Osteoblast (primary cell): ENCODE measurements around the gene GNB5. TPM values are rescaled to one million over a fixed set of nuclear protein-coding genes. Genes with fewer than 3 reads are reported as not detected.

Source experiments
- DNase-seq: peaks from one replicate; pipeline ENCODE4 v3.0.0; 2011; ENCODE audit warnings: low spot score, mixed read lengths; ENCODE audit not compliant: insufficient read length; ENCODE audit errors: missing footprints
- H2AFZ ChIP-seq: 2 replicates; pipeline ENCODE4 v1.6.0; 2011; ENCODE audit warnings: mild to moderate bottlenecking, low read length
- H3K27ac ChIP-seq: 2 replicates; pipeline ENCODE4 v1.5.1; 2011; ENCODE audit warnings: mild to moderate bottlenecking, low read depth, low read length, moderate library complexity
- H3K27me3 ChIP-seq: 2 replicates; pipeline ENCODE4 v1.6.0; 2012; ENCODE audit warnings: mild to moderate bottlenecking, control low read depth, inconsistent platforms, low read length, moderate library complexity; ENCODE audit not compliant: insufficient read depth
- H3K36me3 ChIP-seq: 2 replicates; pipeline ENCODE4 v1.5.1; 2011; ENCODE audit warnings: mild to moderate bottlenecking, low read length, control low read depth, moderate library complexity; ENCODE audit not compliant: insufficient read depth
- H3K4me1 ChIP-seq: 2 replicates; pipeline ENCODE4 v1.5.1; 2011; ENCODE audit warnings: mild to moderate bottlenecking, low read length, control low read depth, moderate library complexity; ENCODE audit not compliant: insufficient read depth
- H3K4me2 ChIP-seq: 2 replicates; pipeline ENCODE4 v1.6.0; 2011; ENCODE audit warnings: mild to moderate bottlenecking, low read length; ENCODE audit not compliant: insufficient read depth
- H3K4me3 ChIP-seq: fragments of 200-600 bp; sonication (generic); 3 replicates; pipeline ENCODE4 v1.5.1; 2012; ENCODE audit warnings: mild to moderate bottlenecking, low read length, inconsistent platforms; ENCODE audit not compliant: insufficient read depth
- H3K79me2 ChIP-seq: 2 replicates; pipeline ENCODE4 v1.6.0; 2012; ENCODE audit warnings: mild to moderate bottlenecking, low read length, control low read depth, inconsistent platforms; ENCODE audit not compliant: insufficient read depth
- H3K9me3 ChIP-seq: 2 replicates; pipeline ENCODE4 v1.5.1; 2011; ENCODE audit warnings: low read depth, low read length, control low read depth
- H4K20me1 ChIP-seq: 2 replicates; pipeline ENCODE4 v1.6.0; 2012; ENCODE audit warnings: mild to moderate bottlenecking, low read length, control low read depth; ENCODE audit not compliant: insufficient read depth
- total RNA-seq: library from RNA; depleted of rRNA; stranded (reverse); fragments of >200 nt; gene quantifications from 2 replicates; pipeline ENCODE4 v1.2.3, GENCODE V29; 2012
- TF ChIP-seq, protein P1 (sequence below): IDR thresholded peaks from 2 replicates; pipeline ENCODE4 v1.5.1; 2011; ENCODE audit warnings: mild to moderate bottlenecking, low read depth, low read length, moderate library complexity; ENCODE audit errors: extremely low read depth

Gene GNB5
- total RNA-seq, 1 donor: 26.4 TPM

DNA sequence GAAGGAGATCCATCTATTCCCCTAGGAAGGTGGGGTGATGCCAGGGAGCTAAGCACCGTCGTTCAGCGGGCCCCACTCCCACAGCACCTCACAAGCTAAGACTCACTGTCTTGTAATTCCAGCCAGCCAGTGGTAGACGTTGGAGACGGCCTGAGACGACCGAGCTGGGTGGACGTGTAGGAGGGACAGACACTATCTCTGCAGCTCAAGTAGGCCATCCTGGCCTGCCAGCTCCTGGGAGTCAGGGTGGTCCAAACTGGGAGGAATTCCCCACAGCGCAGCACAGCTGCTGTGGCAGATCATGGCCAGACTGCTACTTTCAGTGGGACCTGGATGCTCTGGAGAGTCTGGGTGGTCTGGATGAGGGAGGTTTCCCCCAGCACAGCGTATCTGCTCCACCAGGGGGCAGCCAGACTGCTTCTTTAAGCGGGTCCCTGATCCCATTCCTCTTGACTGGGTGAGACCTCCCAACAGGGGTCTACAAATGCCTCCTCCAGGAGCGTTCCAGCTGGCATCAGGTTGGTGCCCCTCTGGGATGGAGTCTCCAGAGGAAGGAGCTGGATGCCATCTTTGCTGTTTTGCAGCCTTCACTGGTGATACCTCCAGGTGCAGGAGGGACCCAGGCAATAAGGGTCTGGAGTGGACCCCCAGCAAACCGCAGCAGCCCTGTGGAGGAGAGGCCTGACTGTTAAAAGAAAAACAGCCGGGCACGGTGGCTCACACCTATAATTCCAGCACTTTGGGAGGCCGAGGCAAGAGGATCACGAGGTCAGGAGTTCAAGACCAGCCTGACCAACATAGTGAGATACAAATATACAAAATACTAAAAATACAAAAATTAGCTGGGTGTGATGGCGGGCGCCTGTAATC, 27.6 kb downstream of the GNB5 start:
- Histone ChIP-seq H2AFZ (no peak overlapping the region), H4K20me1 (no peaks in the 10 kb centered on the region), H3K36me3 (no peaks in the 10 kb centered on the region), H3K4me3 (no peak overlapping the region), H3K4me2 (no peak overlapping the region), H3K27me3 (no peaks in the 10 kb centered on the region), H3K27ac (no peak overlapping the region), H3K9me3 (no peaks in the 10 kb centered on the region), H3K79me2 (no peaks in the 10 kb centered on the region), H3K4me1 (no peaks in the 10 kb centered on the region)
- no peak for DNase-seq
- TF ChIP-seq, protein P1, sequence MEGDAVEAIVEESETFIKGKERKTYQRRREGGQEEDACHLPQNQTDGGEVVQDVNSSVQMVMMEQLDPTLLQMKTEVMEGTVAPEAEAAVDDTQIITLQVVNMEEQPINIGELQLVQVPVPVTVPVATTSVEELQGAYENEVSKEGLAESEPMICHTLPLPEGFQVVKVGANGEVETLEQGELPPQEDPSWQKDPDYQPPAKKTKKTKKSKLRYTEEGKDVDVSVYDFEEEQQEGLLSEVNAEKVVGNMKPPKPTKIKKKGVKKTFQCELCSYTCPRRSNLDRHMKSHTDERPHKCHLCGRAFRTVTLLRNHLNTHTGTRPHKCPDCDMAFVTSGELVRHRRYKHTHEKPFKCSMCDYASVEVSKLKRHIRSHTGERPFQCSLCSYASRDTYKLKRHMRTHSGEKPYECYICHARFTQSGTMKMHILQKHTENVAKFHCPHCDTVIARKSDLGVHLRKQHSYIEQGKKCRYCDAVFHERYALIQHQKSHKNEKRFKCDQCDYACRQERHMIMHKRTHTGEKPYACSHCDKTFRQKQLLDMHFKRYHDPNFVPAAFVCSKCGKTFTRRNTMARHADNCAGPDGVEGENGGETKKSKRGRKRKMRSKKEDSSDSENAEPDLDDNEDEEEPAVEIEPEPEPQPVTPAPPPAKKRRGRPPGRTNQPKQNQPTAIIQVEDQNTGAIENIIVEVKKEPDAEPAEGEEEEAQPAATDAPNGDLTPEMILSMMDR: peak; percentile 17

DNA sequence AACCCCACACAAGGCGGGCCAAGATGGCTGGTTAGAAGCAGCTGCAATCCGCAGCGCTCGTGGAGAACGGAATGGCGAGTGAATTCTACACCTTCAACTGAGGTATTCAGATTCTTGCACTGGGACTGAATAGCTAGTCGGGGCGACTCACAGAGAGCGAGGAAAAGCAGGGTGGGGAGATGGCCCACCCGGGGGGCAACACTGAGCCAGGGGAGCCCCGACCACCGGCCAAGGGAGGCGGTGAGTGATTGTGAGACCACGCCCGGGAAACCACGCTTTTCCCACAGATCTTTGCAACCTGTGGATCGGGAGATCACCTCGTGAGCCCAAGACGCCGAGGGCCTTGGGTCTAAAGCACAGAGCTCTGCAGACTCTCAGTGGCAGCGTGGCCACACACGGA, 28.3 kb downstream of the GNB5 start:
- Histone ChIP-seq H3K4me3 (no peak overlapping the region), H4K20me1 (no peaks in the 10 kb centered on the region), H3K27me3 (no peaks in the 10 kb centered on the region), H3K27ac (no peak overlapping the region), H3K9me3 (no peaks in the 10 kb centered on the region), H3K36me3 (no peaks in the 10 kb centered on the region), H3K4me2 (no peak overlapping the region), H3K79me2 (no peaks in the 10 kb centered on the region), H2AFZ (no peak overlapping the region), H3K4me1 (no peaks in the 10 kb centered on the region)
- DNase-seq: no peak
- TF ChIP-seq, protein P1: no peak

DNA sequence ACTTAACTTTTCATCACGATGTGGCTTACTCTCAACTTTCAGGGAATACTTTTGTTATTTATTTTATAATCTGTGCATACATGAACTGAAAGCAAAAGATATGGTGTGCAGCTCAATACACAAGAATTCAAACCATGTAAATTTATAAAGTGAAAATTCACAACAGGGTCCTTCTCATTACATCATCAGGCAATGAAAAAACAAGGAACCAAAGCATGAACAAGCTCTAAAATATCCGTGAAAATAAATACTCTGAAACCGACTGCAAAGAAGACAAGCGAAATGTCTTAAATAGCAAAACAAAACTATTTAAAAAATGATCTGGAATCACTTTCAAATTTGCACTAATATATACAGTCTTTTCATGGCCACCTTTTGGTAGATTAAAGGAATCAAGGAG, 28.9 kb downstream of the GNB5 start:
- Histone ChIP-seq H2AFZ (no peak overlapping the region), H3K27me3 (no peaks in the 10 kb centered on the region), H3K79me2 (no peaks in the 10 kb centered on the region), H3K9me3 (no peaks in the 10 kb centered on the region), H3K36me3 (no peaks in the 10 kb centered on the region), H3K27ac (no peak overlapping the region), H3K4me1 (no peaks in the 10 kb centered on the region), H3K4me3 (no peak overlapping the region), H3K4me2 (no peak overlapping the region), H4K20me1 (no peaks in the 10 kb centered on the region)
- TF ChIP-seq, protein P1: no peak
- DNase-seq: no peak

DNA sequence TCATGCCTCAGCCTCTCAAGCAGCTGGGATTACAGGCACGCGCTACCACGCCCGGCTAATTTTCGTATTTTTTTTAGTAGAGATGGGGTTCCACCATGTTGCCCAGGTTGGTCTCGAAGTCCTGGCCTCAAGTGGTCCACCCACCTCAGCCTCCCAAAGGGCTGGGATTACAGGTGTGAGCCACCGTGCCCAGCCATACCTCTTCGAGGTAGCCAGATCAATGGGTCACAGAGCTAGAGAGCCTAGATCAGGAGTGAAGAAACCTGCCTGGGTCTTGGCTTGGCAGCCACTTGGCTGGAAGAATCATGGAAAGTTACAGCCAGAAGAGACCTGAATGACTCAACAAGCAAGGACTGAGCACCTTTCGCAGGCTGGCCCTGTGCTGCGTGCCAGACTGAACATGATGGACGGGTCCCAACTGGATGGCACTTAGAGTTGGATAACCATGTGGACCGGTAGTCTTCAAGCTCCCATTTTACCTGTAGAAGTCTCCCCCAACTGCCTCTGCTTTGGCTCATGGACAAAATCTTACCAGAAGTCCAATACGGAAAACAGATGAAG, 29.7 kb downstream of the GNB5 start:
- Histone ChIP-seq H3K4me1 (no peaks in the 10 kb centered on the region), H3K79me2 (no peaks in the 10 kb centered on the region), H3K4me2 (no peak overlapping the region), H4K20me1 (no peaks in the 10 kb centered on the region), H3K27ac (no peak overlapping the region), H2AFZ (no peak overlapping the region), H3K4me3 (no peak overlapping the region), H3K27me3 (no peaks in the 10 kb centered on the region), H3K9me3 (no peaks in the 10 kb centered on the region), H3K36me3 (no peaks in the 10 kb centered on the region)
- TF ChIP-seq, protein P1: no peak
- no peak for DNase-seq
